DMS153 treated with DMSO at 0.1 percent for 48 hours (cell line): ENCODE data around the gene ZRANB1.

ENCODE experiments used
- DNase-seq: peaks from one replicate; lab custom pipeline; 2025; ENCODE audit not compliant: unreplicated experiment; lab: John Stamatoyannopoulos, UW

Gene ZRANB1

DNA sequence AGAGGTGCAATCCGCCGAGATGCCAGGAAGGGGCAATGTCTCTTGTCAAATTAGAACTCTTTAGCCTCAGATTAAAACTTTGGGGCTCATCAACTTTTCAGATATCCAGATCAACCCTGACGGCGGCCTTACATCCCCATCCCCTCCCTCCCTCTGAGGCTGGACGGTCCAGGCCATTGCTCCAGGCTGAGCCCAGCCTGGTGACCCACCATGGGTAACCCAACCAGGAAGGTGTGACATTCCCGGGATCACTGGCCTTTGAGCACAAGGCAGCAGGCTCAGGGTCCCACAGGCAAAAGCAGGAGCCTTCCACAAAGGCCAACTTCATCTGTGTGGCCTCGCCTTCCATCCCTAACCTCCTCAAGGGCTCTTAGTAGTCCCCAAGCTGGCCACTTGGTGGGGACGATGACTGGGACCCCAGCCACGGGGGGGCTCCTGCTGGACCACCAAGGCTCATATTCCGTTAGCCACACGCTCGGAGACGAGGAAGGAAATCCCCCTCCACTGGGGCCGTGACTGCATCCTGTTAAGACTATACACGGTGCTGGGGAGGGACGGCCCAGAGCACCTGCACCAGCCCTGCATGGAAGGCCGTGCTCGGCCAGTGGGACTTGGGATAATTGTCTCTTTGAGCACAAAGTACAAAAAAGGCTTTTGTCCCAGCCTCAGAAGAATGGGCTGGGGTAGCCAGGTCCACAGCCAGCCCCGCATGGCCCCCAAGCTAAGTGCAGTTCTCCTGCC, 62.8 kb downstream of the ZRANB1 start:
- no peak for DNase-seq

- no peak for DNase-seq
Measured at GRCh38 chr10:125005312-125006187, 63.6 kb downstream of the ZRANB1 start.

- DNase-seq = no peak
Measured at GRCh38 chr10:125006188-125006680, 64.3 kb downstream of the ZRANB1 start.

- DNase-seq = no peak
Measured at GRCh38 chr10:125006921-125007426, 65.1 kb downstream of the ZRANB1 start.

- DNase-seq = no peak
Measured at GRCh38 chr10:125007436-125007835, 65.5 kb downstream of the ZRANB1 start.

- no peak for DNase-seq
Measured at GRCh38 chr10:125008689-125009638, 67.0 kb downstream of the ZRANB1 start.

- DNase-seq = no peak
Measured at GRCh38 chr10:125009661-125010161, 67.8 kb downstream of the ZRANB1 start.

DNA sequence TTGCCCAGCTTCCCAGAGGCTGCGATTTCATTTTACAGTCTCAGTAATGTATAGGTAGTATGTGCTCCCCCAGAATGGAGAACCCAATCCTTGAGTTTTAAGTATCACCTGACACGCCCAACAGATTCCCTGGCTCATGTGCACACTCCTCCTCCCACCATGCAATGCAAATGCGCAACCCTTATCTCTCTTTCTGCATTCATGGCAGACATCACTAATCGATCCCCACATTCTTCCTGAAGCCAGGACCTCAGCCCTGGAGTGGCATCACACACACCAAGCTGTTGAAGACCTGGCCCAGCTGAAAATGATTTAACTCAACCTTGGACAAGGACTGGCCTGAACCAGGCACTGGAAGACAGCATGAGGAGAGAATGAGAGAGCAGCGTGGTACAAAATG, 68.4 kb downstream of the ZRANB1 start:
- DNase-seq = no peak

DNA sequence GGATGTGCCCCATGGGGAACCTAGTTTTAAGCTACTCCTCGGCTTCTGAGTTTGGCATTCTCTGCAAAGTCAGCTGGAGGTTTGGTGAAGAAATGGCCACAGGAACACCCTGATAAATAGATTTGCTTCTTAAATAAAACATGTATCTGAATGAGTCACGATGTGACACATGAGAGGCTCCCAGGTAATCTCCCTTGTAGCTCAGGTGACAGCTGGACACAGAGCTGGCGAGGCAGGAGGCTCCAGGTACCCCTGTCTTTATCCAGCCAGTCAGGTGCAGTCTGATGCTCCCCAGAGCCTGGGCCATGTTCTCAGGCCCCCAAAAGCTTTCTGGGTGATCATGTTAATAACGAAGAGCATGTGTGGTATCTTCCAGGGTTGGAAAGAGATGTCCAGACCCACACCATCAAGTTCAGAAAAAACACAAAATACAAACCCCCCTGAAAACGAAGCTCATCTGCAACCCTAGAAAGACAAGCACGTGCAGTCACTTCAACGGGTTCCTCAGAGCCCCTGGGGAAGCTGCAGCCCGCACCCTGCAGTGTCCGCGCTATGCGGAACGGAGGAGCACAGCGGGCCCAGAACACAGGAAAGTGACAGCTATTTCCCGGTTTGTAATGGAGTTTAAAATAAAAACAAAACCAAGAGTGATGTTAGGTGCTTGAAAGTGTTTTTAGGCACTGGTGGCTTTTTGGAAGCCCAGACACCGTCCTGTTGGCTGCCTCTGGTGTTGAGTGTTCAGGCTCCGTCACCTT, 69.4 kb downstream of the ZRANB1 start:
- DNase-seq = no peak

- DNase-seq = no peak
Measured at GRCh38 chr10:125011926-125012705, 70.2 kb downstream of the ZRANB1 start.

GRCh38 chr10:125012851-125013528, 71.1 kb downstream of the ZRANB1 start:
- no peak for DNase-seq

- DNase-seq = no peak
Measured at GRCh38 chr10:125013529-125013872, 71.6 kb downstream of the ZRANB1 start.

GRCh38 chr10:125014086-125014830, 72.3 kb downstream of the ZRANB1 start:
- DNase-seq = no peak

DNA sequence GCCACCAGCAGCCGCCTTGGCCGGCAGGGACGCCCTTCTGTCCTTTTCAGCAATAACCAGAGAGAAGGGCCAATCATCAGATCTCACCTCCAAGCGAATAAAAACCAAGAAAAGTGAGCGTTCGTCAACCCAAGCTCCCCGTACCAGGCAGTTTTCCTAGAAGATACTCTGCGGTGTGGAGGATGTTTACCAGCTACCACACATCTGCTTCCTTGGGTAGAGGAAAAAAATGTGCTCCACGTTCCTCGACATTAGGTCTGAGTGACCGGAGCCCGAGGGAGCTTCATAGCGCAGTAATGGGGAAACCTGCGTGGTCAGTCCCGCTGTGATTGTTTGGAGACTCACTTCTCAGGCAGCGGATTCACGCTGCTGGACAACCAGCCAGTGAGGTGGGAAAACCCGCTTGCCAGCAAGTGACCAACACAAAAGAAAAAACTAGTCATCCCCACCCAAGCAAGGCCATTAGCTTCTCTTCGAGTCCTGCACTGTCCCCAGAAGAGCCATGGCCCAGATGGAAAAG, 73.0 kb downstream of the ZRANB1 start:
- no peak for DNase-seq

GRCh38 chr10:125015356-125015944, 73.5 kb downstream of the ZRANB1 start:
- no peak for DNase-seq

- no peak for DNase-seq
Measured at GRCh38 chr10:125016123-125016522, 74.2 kb downstream of the ZRANB1 start.

- DNase-seq = no peak
Measured at GRCh38 chr10:125016611-125017202, 74.8 kb downstream of the ZRANB1 start.
